NOMO-1 treated with dmso at 0.1 percent for 144 hours (cell line): ENCODE data around the gene MTCH2.

Experiments used
- DNase-seq: peaks from one replicate; lab custom pipeline; 2025; ENCODE audit not compliant: unreplicated experiment; lab: John Stamatoyannopoulos, UW

MTCH2 gene

DNA sequence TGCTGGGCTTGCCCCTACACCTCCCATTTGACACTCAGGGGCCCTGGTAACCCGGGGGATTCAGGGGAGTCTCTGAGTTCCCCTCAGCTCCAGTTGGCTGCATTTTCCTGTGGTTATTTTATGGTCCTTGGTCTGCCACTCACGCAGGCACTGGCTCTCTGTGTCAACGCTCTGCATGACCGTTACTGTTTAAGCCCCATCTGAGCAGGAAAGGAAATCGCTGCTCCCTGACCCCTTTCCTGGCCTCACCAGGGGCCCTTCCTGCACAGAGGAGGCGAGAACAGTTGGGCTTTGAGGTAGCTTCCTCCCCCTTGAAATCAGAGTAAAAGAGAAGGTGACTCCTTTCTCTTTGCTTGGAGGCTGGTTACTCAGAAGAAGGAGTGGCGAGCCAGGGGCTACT, 50.6 kb downstream of the MTCH2 start:
- peak; percentile 74 for DNase-seq

DNA sequence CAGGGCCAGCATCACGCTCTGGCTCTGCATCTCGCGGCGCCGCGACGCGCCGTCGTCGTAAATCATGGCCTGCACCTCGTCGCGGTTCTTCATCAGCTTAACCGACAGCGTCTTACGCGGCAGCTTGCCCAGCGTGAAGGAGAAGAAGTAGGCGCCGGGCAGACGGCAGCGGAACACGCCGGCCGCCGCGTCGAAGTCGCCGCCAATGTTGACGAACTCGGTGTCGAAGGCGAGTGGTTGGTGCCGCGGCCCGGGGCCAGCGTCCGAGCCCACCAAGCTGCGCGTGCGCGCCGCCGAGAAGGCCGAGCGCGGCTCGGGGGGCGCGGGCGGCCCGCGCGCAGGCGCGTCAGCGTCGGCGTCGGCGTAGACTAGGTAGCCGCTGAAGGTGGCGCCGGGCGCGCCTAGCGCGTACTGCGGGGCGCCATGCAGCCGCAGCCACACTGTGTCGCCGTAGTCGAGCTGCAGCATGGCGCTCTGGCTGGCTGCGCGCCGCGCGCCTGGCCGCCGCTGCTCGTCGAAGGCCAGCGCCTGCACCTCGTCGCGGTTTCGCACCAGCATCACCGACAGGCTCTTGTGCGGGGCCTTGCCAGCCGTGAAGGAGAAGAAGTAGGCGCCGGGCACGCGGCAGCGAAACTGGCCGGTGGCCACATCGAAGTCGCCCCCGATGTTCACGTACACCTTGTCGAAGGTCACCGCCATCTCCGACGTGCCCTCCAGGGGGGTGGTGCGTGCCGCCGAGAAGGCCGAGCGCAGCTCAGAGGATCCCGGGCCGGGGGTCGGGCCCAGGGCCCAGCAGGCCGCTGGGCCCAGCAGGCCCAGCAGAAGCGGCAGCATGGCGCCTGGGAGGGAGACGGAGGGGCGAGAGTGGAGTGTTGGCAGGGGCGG, 52.1 kb downstream of the MTCH2 start:
- DNase-seq, result no peak

DNA sequence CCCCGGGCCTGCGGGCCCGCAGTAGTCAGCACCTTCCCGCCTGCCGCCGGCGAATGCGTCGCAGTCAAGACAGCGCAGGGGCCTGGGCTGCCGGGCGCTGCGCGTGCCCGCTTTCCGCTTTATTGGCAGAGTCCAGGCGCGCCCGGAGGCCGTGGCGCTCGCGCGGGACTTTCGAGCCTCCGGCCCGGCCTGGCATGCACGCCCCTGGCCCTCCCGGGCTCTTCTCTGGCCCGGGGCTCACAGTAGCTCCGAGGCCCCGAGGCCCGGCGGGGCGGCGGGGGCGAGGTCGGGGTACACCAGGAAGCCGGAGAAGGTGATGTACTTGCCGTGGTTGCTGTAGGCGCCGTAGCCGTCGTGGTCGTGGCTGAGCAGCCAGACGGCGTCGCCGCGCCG, 52.8 kb downstream of the MTCH2 start:
- DNase-seq, result no peak

DNA sequence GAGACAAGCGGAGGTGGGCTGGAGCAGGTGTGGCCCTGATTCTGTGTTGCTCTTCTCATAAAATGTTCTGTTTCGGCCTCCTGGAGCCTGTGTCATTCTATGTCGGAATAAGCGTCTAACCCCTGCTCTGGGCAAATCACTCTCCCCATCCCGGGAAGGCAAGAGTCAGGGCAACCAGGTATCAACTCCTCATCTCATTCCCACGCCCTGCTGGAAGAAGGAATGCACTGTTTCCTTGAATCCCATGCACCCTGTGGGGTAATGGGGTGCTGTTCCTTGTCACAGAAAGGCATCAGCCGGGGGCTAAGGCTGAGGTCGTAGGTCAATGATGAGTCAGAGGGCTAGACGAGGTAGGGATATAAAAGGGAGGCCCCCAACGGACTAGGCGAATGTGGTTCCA, 53.2 kb downstream of the MTCH2 start:
- DNase-seq, result no peak

DNA sequence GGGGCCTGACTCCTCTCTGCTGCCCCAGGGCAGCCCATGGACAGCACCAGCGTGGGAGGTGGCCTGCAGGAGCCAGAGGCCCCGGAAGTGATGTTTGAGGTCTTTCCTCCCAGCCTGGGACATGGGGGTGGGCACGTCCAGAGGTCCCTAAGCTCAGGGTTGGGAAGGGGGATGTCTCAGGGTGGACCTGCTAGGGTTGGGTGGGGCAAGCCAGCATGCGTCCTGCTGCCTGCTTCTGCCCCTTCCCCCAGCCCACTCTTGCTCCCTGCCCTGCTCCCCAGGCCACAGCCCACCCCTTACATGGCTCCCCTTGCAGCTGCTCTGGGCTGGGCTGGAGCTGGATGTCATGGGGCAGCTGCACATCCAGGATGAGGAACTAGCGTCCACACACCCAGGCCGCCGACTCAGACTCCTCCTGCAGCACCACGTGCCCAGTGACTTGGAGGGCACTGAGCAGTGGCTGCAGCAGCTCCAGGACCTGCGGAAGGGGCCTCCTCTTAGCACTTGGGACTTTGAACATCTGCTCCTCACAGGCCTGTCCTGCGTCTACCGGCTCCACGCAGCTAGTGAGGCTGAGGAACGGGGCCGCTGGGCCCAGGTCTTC, 54.5 kb downstream of the MTCH2 start:
- peak; percentile 87 for DNase-seq

DNA sequence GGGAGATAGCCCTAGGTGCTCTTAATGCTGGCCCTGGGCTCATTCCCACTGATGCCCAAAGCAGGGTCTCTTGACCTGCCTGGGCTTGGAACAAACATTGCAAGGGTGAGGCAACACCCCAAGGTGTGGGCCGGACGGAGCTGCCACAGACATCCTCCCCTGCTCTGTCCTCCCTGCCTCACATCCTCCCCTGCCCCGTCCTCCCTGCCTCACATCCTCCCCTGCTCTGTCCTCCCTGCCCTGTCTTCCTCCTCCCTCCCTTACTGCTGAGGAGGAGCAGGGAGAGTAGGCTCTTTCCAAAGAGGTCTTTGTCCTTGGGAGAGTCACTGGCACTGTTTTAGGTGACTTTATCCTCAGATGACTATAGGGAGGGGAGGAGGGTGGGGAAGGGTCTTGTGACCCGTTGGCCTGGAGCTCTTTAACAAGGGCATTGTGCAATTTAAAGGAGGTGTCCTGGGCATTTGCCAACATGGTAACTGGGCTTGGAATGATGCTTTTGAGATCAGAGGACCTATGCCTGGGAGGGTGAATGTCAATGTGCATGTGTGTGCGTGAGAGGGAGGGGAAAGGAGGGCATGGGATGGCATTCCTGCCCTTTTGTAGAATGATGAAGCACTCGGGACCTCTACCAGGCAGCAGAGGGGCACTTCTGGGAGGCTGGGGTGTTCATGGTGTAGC, 55.2 kb downstream of the MTCH2 start:
- DNase-seq, result no peak

DNA sequence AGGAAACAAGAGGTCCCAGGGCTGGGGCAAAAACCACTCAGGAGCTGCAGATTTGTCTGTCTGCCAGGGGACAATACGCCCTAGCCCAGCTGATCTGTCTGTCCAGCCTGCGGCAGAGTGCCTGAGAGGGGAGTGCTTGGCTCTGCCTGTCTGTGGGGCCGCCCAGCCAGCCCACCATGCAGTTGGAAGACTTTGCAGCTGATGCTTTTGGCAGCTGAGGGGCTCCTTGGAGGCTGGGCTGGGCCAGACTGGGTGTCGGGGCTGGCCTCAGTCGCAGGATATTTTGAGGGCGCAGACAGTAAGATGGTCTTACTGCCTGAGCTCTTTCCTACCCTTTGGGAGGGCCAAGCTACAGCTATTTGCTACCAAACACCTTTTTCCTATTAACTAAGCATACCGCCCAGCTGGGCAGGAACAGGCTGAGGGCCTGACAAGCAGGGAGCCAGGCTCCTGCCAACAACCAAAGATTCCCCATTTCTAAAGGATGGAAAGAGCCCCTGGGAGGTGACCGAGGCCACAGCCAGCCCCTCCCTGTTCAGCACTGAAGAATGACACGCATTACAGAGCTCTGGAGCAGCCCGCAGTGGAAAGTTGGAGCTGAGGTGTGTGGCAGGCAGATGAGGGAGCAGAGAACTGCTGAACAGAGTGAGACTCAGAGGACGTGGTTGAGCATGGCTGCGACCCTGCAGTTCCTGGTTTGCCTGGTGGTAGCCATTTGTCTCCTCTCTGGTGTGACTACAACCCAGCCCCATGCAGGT, 56.1 kb downstream of the MTCH2 start, which contains the start of gene FAM180B:
Gene FAM180B (plus strand): TSS at position 581 of the 758 bp plus-strand sequence. CDS start 91 bp downstream, at position 672.
- DNase-seq, result no peak

DNA sequence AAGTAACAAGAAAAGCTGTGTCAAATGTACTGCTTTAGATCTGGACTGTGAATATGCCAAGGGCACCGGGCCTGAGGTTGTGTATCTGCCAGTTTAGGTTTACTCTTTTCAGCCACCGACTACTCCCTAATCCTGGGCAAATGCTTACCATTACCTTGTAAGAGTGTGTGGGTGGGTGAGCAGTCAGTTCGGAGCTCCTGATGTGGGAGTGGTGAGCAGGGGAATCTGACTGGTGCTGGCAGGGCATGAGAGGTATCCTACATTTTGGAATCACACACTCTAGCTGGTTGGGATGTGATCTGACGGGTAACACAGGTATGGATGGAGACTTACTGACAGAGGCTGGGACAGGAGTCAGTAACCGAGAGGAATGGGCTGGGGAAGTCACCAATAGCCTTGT, 58.5 kb downstream of the MTCH2 start:
- DNase-seq, result no peak

DNA sequence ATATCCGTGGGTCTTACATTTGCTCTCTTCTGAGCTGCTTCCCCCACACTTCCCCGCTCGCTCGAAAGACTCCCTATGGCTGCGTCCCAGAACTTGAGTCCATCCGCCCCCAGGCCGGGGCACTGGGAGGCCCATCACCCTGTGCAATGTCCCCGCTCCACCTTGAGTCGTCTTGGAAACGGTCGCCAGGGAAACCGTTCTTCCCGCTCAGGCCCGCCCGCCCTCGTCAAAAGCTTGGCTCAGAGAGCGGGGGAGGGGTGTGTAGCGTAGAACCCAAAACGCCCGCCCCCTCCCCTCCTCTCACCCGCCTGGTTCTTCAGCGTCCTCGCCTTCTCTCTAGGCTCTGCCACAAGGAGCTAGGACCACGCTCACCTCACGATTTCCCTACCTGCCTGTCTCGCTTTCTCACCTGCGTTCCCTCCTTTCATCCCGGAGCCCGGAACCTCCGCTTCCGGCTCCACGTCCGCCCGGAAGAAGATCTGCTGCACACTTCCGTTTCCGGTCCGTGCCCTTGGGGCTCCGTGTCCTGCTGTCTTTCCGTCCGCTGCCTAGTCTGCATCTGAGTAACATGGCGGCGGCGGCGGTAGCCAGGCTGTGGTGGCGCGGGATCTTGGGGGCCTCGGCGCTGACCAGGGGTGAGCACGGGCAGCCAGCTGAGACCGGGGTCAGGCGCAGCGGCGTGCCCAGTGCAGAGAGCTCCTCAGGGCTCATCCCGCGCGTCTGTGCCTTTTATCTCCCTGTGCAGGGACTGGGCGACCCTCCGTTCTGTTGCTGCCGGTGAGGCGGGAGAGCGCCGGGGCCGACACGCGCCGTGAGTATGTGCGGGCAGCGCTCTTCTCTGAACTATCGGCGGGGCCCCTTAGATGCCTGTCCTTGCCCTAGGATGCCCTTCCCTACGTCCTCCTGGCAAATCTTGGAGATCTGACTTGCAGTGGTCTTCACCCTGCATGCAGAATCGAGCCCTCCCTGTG, 63.5 kb downstream of the MTCH2 start, which contains the start of the genes KBTBD4 and NDUFS3:
Gene KBTBD4 (minus strand): TSS at position 447 of the 971 bp plus-strand sequence. CDS start 19 bp downstream, at position 428.
Gene NDUFS3 (plus strand): TSS at position 551 of the 971 bp plus-strand sequence. CDS start 18 bp downstream, at position 569.
- peak; percentile 87 for DNase-seq

DNA sequence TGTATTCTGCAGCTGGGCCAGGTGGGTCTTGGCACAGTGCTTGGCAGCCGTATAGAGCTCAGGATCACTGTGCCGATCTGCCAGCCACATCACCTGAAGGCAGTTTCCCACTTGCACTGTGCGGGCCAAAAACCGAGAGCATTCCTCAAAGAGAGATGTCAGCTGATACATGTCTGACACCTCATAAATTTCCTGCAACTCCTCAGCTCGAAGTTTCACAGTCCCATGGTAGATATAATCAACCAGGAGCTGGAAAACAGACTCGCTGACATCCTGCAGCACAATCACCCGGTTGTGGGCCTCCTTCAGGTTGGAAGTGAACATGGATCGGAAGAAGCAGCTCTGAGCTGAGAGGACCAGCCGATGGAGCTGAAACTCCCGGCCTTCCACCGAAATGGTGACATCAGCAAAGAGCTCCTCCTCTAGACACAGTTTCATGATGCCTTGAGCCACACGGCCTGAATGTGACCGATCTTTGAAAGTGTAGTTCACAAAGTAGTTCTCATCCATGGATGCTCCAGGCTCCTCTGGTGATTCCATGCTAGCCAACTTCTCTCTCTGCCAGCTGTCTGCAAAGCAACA, 64.8 kb downstream of the MTCH2 start:
- DNase-seq, result no peak

DNA sequence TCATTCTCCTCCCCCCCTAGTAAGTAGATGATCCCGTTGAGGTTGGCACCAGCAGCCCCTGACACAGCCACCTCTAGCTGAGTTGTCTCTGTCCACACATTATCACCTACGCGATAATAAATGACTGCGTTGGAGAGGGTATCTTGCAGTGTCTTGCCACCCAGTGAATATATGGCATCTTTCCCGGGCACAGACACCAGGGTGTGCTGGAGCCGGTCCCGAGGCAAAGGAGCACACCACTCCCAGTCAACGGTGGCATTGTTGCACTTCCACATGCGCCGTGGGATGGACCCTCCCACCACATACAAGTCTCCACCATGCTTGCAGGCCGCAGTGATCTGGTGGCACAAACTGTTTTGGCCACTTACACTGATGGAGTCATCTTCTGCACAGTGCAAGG, 69.0 kb downstream of the MTCH2 start:
- no peak for DNase-seq

DNA sequence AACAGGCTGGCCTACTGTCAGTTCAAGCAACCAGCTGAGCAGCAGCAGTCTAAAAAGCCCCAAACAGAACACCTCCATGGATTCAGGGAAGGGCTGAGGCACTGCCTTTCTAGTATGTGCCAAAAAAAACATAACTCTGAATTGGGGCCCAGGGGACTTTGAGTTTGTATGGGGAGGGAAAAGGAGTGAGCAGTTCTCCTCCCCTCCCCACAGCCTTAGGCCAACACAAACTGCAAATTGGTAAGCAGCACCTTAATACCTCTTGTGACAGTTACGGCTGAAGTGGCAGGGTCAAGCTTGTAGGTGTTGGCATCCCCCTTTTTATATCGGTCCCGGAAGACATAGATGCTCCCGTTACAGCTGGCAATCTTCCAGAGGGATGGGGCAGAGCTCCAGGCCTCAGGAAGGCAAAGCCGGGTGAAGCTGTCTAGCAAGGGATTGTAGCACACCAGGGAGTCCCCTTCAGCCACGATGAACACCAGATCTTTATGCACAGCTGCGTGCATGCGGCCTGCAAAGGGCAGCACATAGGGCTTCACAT, 69.6 kb downstream of the MTCH2 start:
- no peak for DNase-seq

DNA sequence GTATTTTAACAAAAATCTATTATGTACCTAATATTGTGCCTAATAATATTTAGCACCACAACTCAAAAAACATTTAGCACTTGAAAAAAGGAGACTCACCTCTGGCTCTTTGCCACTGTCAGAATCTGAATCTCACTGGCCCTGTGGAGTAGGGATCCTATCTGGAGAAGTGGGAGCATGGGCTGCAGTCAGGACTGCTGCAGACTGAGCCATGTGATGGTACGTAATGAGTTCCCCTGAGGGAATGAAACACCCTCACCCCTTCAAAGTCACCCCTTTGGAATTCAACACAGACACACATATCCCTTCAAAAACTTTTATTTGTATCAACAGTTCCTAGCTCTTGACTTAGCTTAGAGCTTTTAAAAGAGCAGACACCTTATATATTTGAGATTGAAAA, 70.5 kb downstream of the MTCH2 start:
- no peak for DNase-seq

DNA sequence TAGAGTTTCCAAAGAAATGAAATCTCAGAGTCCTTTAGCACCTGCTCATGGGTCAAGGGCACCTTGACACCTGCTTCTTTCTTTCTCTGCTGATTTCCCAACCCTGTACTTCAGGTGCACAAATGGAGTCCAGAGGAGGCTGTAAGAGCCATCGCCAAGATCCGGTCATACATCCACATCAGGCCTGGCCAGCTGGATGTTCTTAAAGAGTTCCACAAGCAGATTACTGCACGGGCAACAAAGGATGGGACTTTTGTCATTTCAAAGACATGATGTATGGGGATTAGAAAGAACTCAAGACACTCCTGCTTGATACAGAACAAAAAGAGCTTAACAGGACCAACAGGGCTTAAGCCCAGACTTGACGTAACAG, 71.0 kb downstream of the MTCH2 start:
- no peak for DNase-seq

DNA sequence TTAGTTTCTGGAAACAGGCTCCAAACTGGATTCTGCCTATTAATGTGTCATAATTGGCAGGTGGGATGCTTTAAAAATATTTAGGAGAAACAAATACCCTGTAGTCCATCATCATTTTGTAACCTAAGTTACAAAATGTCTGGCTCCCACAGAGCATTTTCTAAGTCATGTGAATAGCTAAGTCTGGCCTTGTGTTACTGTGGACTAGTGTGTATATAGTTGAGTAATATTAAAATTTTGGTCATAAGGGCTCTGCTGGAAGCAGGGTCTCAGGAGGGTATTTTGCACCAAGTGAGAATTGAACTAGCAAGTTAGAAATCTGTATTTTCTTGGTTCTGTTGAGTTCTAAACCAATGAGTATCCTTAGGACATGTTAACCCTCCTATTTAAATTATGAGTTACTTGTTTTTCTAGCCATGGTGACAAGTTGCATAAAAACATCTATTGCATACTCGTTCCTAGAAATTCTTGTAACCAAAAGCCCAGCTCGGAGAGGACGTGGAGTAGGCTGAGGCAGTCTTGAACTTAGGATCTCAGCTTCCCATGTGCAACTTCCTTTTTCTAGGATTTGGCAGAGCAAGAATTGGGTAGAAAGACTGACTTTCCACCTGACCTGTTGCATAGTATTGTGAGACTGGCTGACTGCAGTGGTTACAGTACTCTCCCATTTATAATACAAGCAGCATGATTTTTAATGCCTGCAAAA, 71.6 kb downstream of the MTCH2 start:
- DNase-seq, result no peak

DNA sequence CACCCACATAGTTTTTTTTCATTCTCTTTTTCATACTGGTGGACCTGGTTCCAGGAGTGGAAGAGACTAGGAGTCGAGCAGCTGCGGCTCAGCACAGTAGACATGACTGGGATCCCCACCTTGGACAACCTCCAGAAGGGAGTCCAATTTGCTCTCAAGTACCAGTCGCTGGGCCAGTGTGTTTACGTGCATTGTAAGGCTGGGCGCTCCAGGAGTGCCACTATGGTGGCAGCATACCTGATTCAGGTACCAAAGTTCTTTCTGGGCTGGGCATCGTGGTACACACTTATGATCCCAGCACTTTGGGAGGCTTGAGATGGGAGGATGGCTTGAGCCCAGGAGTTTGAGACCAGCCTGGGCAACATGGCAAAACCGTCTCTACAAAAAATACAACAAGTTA, 72.7 kb downstream of the MTCH2 start:
- no peak for DNase-seq
